ENCODE measurements around the gene ANKS1B.
"Not testable (repeated sequence)": the region's sequence is repeated elsewhere in the genome, so short reads cannot be mapped to it uniquely, and the experiment has no call there.

Gene ANKS1B

GRCh38 chr12:99870085-99870484, 114.7 kb downstream of the ANKS1B start:
- no peak for DNase-seq (ENCODE audit: low read depth in 3 of 3)

DNA sequence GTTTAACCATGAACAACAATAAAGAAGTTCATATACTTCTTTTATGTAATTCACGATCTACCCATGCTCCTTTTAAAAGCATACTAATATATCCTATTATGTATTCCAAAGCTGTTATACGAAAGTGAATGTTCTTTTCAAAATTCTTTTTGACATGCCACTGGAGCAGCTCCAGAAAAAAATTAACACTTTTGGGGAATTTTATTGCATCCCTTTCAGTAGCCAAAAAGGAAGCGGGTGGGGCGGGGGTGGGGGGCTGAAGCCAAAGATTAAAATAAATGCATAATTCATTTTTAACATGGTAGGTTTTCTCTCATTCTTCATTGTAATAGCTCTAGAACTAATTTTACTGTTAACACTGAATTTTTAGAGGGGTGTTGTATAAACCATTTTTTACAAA, 123.0 kb downstream of the ANKS1B start:
- DNase-seq (ENCODE audit: low read depth in 3 of 3) = no peak

- DNase-seq (ENCODE audit: low read depth in 3 of 3) = no peak
Observed at GRCh38 chr12:99859126-99859525, 125.6 kb downstream of the ANKS1B start.

DNA sequence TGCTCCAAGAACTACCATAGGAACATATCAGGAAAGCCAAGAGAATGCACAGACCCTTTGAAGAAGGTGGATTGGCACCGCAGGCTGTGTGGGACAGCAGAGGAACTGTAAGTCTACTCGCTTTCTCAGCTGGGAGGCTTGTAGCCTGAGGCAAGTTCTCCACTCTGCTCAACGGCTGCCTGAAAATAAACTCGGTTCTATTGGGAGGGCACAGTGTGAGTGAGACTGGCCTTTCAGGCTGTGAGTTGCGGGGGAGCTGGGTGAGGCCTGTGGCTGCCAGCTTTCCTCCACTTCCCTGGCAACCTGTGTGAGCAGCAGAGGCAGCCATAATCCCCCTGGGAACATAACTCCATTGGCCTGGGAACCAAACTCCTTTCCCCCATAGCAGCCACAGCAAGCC, 132.1 kb downstream of the ANKS1B start:
- DNase-seq (ENCODE audit: low read depth in 3 of 3) = no peak

DNA sequence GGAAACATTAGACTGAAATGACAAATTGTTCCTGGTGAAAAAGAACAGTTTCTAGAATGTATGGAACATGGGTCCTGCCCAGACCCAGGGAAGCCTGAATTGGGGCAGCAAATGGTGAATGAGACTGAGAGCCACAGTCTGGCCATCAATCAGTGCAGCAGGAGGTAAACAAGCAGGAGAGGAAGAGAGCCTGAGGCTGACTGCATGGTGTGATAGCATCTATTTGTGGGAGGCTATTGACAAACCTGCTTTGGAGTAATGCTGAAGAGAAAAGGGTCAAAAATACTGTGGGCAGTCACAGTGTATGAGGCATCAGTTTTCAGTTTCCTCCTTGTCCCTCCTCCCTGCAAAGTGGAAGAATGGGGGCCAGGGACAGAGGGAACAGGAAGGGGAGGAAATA, 136.8 kb downstream of the ANKS1B start:
- no peak for DNase-seq (ENCODE audit: low read depth in 3 of 3)

- no peak for DNase-seq (ENCODE audit: low read depth in 3 of 3)
Observed at GRCh38 chr12:99834710-99835109, 150.0 kb downstream of the ANKS1B start.

GRCh38 chr12:99833397-99833796, 151.3 kb downstream of the ANKS1B start:
- DNase-seq (ENCODE audit: low read depth in 3 of 3) = no peak

DNA sequence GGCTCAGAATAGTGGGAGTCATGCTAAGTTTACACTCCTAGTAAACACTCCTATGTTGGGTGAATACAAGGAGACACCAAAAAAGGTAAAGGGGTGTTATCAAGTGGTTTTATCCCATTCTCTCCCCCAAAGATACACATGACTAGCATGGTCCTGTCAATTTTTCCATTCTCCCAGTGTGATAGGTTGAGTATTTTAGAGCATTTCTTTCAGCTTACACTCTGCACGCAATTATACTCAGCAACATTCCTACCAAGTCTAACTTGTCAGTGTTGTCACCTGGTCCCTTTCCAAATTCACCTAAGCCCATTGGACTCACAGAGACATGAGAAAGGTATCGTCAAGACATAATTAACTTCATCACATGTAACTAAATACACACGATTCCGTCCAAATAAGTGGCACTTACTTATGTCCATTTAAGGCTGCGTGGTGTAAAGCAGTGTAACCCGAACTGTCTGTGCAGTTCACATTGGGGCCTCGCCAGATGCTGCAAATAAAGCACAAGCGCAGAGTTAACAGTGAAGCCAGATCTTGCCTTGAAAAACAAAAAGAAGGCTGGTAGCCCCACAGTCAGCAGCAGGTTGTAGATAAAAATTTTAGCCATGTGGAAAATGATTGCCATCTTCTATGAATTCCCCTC, 159.7 kb downstream of the ANKS1B start:
- DNase-seq (ENCODE audit: low read depth in 3 of 3) = no peak

DNA sequence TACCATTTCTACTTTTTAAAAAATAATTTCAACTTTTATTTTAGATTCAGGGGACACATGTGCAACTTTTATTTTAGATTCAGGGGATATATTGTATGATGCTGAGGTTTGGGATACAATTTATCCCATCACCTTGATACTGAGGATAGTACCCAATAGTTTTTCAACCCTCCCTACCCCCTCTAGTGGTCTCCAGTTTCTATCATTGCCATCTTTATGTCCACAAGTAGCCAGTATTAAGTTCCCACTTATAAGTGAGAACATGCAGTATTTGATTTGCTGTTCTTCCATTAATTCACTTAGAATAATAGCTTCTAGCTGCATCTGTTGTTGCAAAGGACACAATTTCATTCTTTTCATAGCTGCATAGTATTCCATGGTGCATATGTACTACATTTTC, 162.5 kb downstream of the ANKS1B start:
- no peak for DNase-seq (ENCODE audit: low read depth in 3 of 3)

GRCh38 chr12:99810718-99811593, 173.8 kb downstream of the ANKS1B start:
- no peak for DNase-seq (ENCODE audit: low read depth in 3 of 3)

GRCh38 chr12:99809909-99810308, 174.8 kb downstream of the ANKS1B start:
- no peak for DNase-seq (ENCODE audit: low read depth in 3 of 3)

DNA sequence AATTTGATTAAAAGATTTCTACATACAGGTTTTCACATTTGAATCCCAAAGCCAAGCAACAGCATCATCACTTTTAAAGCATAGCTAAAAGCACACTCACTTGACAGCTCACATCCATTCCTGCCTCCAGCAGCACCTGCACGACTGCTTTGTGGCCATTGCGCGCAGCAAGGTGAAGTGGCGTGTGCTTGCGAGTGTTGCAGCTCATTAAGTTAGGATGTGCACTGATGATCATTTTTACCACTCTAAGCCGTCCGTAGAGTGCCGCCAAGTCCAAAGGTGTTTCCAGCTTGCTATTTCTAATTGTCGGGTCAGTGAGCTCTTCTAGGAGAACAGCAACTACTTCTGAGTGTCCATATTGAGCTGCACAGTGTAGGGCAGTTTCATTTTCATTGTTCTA, 178.4 kb downstream of the ANKS1B start:
- DNase-seq (ENCODE audit: low read depth in 3 of 3) = no peak

DNA sequence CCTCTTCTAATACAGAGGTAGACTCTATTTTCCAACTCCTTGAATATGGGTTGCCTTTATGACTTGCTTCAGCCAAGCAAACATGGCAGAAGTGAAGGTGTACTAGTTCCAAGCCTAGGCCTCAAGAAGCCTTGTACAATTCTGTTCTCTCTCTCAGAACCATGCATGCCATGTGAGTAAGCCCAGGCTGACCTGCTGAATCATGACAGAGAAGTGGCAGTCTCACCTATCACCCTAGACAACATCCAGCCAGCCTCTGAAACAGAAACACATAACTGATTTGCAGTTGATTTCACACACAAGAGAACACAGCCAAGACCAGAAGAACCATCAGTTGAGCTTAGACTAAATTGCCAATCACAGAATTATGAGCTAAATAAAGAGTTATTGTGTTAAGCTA, 180.0 kb downstream of the ANKS1B start:
- DNase-seq (ENCODE audit: low read depth in 3 of 3) = no peak

DNA sequence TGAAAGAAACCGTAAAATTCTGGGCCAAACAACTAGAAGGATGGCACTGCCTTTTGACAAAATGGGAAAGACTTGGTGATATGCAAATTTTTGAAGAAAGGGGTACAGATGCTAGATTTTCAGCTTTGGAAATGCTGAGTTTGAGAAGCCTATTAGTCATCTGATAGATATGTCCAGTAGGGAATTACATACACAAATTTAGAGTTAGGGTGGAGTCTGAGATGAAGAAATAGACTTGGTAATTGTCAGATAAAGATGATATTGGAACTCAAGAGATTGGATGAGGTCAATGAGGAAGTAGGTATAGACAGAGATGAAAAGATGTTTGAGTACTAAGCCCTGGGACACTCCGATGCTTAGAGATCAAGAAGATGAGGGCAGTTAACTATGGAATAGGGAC, 184.1 kb downstream of the ANKS1B start:
- no peak for DNase-seq (ENCODE audit: low read depth in 3 of 3)

- not testable (repeated sequence) for DNase-seq (ENCODE audit: low read depth in 3 of 3)
Observed at GRCh38 chr12:99797931-99798330, 186.8 kb downstream of the ANKS1B start.

- no peak for DNase-seq (ENCODE audit: low read depth in 3 of 3)
Observed at GRCh38 chr12:99783421-99783820, 201.3 kb downstream of the ANKS1B start.

- DNase-seq (ENCODE audit: low read depth in 3 of 3) = no peak
Observed at GRCh38 chr12:99772274-99772673, 212.5 kb downstream of the ANKS1B start.

- DNase-seq (ENCODE audit: low read depth in 3 of 3) = no peak
Observed at GRCh38 chr12:99771659-99772058, 213.1 kb downstream of the ANKS1B start.

DNA sequence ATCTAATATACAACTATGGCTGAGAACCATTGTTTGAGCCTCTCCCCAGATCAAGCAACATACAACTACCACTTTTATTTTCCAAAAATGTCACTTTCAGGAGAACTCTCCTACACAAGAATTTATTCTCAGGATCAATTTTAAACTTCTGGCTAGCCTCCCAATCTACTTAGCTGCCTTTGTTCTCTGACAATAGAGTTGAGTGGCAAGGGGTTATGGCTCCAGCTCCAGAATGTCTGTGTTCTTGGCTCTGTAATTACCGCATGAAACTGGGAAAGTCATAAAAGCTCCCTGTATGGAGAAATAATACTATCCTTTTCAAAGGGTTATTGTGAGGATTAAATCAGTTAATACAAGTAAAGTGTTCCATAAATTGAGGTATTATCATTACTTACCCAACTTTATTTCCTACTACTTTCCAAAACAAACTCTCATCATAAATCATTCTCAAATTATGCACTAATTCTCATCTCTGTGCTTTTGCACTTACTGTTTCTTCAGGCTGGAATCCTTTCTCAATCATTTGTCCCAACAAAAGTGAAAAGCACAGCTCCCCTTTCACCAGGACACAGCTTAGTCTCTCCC, 215.2 kb downstream of the ANKS1B start:
- DNase-seq (ENCODE audit: low read depth in 3 of 3) = no peak

DNA sequence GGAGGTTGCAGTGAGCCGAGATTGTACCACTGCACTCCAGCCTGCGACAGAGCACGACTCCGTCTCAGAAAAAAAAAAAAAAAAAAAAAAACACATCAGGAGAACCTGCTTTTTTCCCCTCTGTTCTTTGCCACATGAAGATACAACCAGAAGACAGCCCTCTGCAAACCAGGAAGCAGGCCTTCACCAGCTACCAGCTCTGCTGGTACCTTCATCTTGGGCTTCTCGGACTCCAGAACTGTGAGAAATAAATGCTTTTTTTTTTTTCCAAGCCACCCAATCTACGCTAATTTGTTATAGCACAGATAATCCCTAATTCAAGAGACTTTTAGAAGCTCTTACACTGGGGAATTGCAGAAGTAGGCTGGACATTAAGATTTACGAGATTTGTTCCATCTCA, 216.0 kb downstream of the ANKS1B start:
- DNase-seq (ENCODE audit: low read depth in 3 of 3) = no peak

GRCh38 chr12:99767809-99768208, 216.9 kb downstream of the ANKS1B start:
- no peak for DNase-seq (ENCODE audit: low read depth in 3 of 3)

DNA sequence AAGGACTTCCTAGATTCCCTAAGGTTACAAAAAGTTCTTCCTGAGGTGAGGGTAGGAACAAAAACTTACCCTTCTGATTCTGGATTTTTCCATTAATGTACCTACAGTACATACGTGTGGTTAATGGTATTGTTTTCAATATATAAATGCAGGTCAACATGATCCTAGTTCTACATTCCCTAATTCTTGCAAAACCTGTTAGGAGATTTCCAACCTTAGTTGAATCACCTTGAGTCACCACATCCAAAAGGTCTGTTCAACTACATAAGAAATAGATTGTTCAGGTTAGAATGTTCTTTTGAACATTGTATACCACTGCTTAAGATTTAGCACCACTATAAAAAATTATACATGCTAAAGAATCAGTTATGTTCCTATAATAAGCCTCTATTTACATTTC, 218.3 kb downstream of the ANKS1B start:
- DNase-seq (ENCODE audit: low read depth in 3 of 3) = no peak

All from stimulated activated CD4-positive, alpha-beta T cell treated with anti-CD3 and anti-CD28 coated beads, TNF-alpha, amount 100 ng/mL, for 4 hours (primary cell).